Astrocyte (in vitro differentiated cells and primary cell): ENCODE data around the gene FRMD4A. TPM values are rescaled to one million over a fixed set of nuclear protein-coding genes. Genes with fewer than 3 reads are reported as not detected.
A peak's percentile ranks its signal among the peaks of the same experiment; 100 is the strongest.
"Not testable (repeated sequence)": the region's sequence is repeated elsewhere in the genome, so short reads cannot be mapped to it uniquely, and the experiment has no call there.

Experiments
- DNase-seq: peaks from one replicate; pipeline ENCODE4 v3.0.0-alpha.2; 2010; ENCODE audit warnings: low read depth
- FAIRE-seq: peaks from 2 replicates; lab custom pipeline; 2011; peaks lifted over from hg19 to GRCh38; lab: Jason Lieb, UNC
- H2AFZ ChIP-seq: 2 replicates; pipeline ENCODE4 v1.6.0; 2012; ENCODE audit warnings: low read depth, low read length, inconsistent platforms
- H3K27ac ChIP-seq: 2 replicates; pipeline ENCODE4 v1.5.1; 2011; ENCODE audit warnings: low read depth, low read length, inconsistent platforms
- H3K27me3 ChIP-seq: 2 replicates; pipeline ENCODE4 v1.6.0; 2011; ENCODE audit warnings: low read length, inconsistent platforms; ENCODE audit not compliant: insufficient read depth
- H3K36me3 ChIP-seq: 2 replicates; pipeline ENCODE4 v1.5.1; 2011; ENCODE audit warnings: low read length, inconsistent platforms; ENCODE audit not compliant: insufficient read depth
- H3K4me1 ChIP-seq: 2 replicates; pipeline ENCODE4 v1.5.1; 2011; ENCODE audit warnings: low read length, inconsistent platforms; ENCODE audit not compliant: insufficient read depth
- H3K4me2 ChIP-seq: 2 replicates; pipeline ENCODE4 v1.6.0; 2012; ENCODE audit warnings: low read length, inconsistent platforms
- H3K4me3 ChIP-seq: 2 replicates; pipeline ENCODE4 v1.5.1; 2011; ENCODE audit warnings: low read depth, mild to moderate bottlenecking, low read length, inconsistent platforms; ENCODE audit not compliant: insufficient read depth
- H3K79me2 ChIP-seq: 2 replicates; pipeline ENCODE4 v1.6.0; 2012; ENCODE audit warnings: mild to moderate bottlenecking, low read length, inconsistent platforms; ENCODE audit not compliant: insufficient read depth
- H3K9ac ChIP-seq: 2 replicates; pipeline ENCODE4 v1.6.0; 2012; ENCODE audit warnings: mild to moderate bottlenecking, low read length, inconsistent platforms
- H3K9me3 ChIP-seq: 2 replicates; pipeline ENCODE4 v1.5.1; 2012; ENCODE audit warnings: low read depth, mild to moderate bottlenecking, low read length, inconsistent platforms; ENCODE audit not compliant: insufficient read depth
- H4K20me1 ChIP-seq: 2 replicates; pipeline ENCODE4 v1.6.0; 2012; ENCODE audit warnings: low read length, inconsistent platforms; ENCODE audit not compliant: insufficient read depth
- H3K27ac Mint-ChIP-seq: one replicate; pipeline ENCODE4 v1.8.0; 2021; ENCODE audit warnings: mild to moderate bottlenecking, mixed read lengths; ENCODE audit not compliant: unreplicated experiment
- H3K27me3 Mint-ChIP-seq: one replicate; pipeline ENCODE4 v1.8.0; 2021; ENCODE audit warnings: low read depth, mixed read lengths; ENCODE audit not compliant: unreplicated experiment
- H3K36me3 Mint-ChIP-seq: one replicate; pipeline ENCODE4 v1.8.0; 2021; ENCODE audit warnings: low read depth, mixed read lengths; ENCODE audit not compliant: unreplicated experiment
- H3K4me1 Mint-ChIP-seq: one replicate; pipeline ENCODE4 v1.8.0; 2021; ENCODE audit warnings: low read depth, mixed read lengths; ENCODE audit not compliant: unreplicated experiment
- H3K4me3 Mint-ChIP-seq: one replicate; pipeline ENCODE4 v1.8.0; 2021; ENCODE audit warnings: mild to moderate bottlenecking, moderate library complexity, mixed read lengths; ENCODE audit not compliant: unreplicated experiment
- H3K9me3 Mint-ChIP-seq: one replicate; pipeline ENCODE4 v1.8.0; 2021; ENCODE audit warnings: mild to moderate bottlenecking, mixed read lengths; ENCODE audit not compliant: unreplicated experiment
- EZH2 ChIP-seq: IDR thresholded peaks from 2 replicates; pipeline ENCODE4 v1.6.1; 2012; ENCODE audit warnings: mild to moderate bottlenecking, low read length, inconsistent platforms; ENCODE audit not compliant: insufficient read depth
- total RNA-seq: library from RNA; stranded (reverse); gene quantifications from 2 replicates; pipeline ENCODE4 v1.2.1, GENCODE V29; 2021
- TF ChIP-seq, protein P1 (sequence below): IDR thresholded peaks from 2 replicates; pipeline ENCODE4 v1.5.1; 2011; ENCODE audit warnings: low read depth, mild to moderate bottlenecking, inconsistent platforms, low read length, moderate library complexity; ENCODE audit not compliant: insufficient read depth

Gene FRMD4A
- total RNA-seq, 1 donor from 2014 or later: 82.5 TPM

DNA sequence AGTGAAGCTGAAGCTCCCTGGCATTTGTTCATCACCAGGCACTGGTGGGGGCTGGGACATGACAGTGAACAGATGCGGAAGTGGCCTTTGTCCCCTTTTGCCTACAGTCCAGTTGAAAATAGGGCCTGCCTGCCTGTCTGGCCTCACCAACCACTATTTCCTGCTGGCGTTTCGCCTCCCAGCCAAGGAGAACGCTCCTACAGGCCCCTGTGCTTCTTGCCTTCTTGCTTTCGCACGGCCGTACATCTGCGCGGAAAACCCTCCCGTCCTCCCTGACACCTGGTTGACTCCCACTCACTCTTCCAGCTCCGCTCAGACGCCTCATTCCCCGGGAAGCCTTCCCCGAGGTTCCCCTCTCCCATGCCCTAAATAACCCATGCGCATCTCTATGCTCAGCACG, 426.7 kb downstream of the FRMD4A start:
- no peak overlapping the region for H2AFZ ChIP-seq
- peaks cover 4% of the 10 kb centered on the region for H3K9me3 ChIP-seq
- H3K4me3 Mint-ChIP-seq: no peak overlapping the region
- H3K27me3 Mint-ChIP-seq: peaks cover 13% of the 10 kb centered on the region
- no peak overlapping the region for H3K4me2 ChIP-seq
- H3K4me1 ChIP-seq: no peaks in the 10 kb centered on the region
- H3K27ac Mint-ChIP-seq: peak overlapping the region; percentile 1
- FAIRE-seq (no peak), DNase-seq (no peak)
- TF ChIP-seq, protein P1, sequence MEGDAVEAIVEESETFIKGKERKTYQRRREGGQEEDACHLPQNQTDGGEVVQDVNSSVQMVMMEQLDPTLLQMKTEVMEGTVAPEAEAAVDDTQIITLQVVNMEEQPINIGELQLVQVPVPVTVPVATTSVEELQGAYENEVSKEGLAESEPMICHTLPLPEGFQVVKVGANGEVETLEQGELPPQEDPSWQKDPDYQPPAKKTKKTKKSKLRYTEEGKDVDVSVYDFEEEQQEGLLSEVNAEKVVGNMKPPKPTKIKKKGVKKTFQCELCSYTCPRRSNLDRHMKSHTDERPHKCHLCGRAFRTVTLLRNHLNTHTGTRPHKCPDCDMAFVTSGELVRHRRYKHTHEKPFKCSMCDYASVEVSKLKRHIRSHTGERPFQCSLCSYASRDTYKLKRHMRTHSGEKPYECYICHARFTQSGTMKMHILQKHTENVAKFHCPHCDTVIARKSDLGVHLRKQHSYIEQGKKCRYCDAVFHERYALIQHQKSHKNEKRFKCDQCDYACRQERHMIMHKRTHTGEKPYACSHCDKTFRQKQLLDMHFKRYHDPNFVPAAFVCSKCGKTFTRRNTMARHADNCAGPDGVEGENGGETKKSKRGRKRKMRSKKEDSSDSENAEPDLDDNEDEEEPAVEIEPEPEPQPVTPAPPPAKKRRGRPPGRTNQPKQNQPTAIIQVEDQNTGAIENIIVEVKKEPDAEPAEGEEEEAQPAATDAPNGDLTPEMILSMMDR: no peak
- no peaks in the 10 kb centered on the region for H4K20me1 ChIP-seq
- peaks cover under 1% of the 10 kb centered on the region for H3K36me3 Mint-ChIP-seq
- no peak overlapping the region for H3K9ac ChIP-seq
- no peak overlapping the region for H3K27ac ChIP-seq
- no peaks in the 10 kb centered on the region for H3K27me3 ChIP-seq
- H3K79me2 ChIP-seq: no peaks in the 10 kb centered on the region
- H3K36me3 ChIP-seq: no peaks in the 10 kb centered on the region
- peaks cover 1% of the 10 kb centered on the region for H3K4me1 Mint-ChIP-seq
- no peak overlapping the region for H3K4me3 ChIP-seq
- peaks cover 1% of the 10 kb centered on the region for H3K9me3 Mint-ChIP-seq

DNA sequence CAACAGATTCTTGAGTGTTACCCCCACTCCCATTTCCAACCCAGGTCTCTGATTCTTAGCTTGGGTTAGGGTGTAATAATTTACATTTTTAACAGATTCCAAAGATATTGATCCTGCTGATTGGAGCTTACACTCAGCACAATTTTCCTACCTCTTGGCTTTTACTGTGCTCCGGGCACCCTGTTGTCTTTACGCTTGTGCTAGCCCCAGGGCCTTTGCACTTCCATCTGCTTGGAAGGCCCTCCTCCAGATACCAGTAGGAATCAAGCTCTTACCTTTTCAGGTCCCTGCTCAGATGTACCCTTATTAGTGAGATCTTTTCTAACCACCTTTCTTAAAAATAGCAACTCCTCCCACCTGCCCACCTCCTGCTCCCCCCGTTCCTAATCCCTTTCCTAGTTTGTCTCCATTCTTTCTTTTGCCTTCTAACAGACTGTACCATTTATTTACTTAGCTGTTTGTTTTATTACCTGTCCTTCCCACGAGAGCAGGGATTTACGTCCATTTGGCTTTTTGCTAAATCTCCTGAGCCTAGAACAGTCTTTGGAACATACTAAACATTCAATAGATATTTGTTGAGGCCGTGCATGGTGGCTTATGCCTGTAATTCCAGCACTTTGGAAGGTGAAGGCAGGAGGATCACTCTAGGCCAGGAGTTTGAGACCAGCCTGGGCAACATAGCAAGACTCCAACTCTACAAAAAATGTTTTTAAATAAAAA, 427.7 kb downstream of the FRMD4A start:
- H3K79me2 ChIP-seq: no peaks in the 10 kb centered on the region
- FAIRE-seq (no peak), DNase-seq (no peak)
- Mint-ChIP-seq H3K4me1 (peaks cover 1% of the 10 kb centered on the region), H3K4me3 (no peak overlapping the region), H3K27me3 (peaks cover 13% of the 10 kb centered on the region), H3K36me3 (no peaks in the 10 kb centered on the region), H3K9me3 (no peaks in the 10 kb centered on the region), H3K27ac (no peak overlapping the region)
- no peak for TF ChIP-seq EZH2
- TF ChIP-seq, protein P1: no peak
- no peak overlapping the region for H2AFZ ChIP-seq
- no peak overlapping the region for H3K27ac ChIP-seq
- no peak overlapping the region for H3K9ac ChIP-seq
- H3K4me3 ChIP-seq: no peak overlapping the region
- H3K36me3 ChIP-seq: no peaks in the 10 kb centered on the region
- H3K9me3 ChIP-seq: peaks cover 4% of the 10 kb centered on the region
- no peaks in the 10 kb centered on the region for H3K27me3 ChIP-seq
- no peak overlapping the region for H3K4me2 ChIP-seq
- no peaks in the 10 kb centered on the region for H4K20me1 ChIP-seq
- no peaks in the 10 kb centered on the region for H3K4me1 ChIP-seq

DNA sequence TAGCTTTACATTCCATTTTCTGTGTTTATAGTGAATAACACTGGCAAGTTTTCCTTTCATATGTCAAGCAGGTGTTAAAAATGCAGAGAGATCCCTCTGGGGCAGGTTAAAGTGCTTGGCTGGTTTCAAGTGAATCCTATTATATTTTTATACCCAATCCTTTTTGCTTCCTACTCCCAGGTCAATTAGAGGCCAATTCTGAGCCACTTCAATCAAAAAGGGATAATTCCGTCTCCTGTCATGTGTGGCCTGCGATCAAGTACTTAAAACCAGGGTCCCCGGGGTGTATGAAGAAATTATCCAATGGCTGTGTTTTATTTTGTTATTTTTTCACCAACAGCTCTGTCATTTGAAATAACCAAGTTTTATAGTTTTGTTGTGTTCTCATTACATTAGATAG, 430.8 kb downstream of the FRMD4A start:
- FAIRE-seq: no peak
- H3K9me3 Mint-ChIP-seq: no peaks in the 10 kb centered on the region
- TF ChIP-seq, protein P1: no peak
- TF ChIP-seq EZH2: no peak

DNA sequence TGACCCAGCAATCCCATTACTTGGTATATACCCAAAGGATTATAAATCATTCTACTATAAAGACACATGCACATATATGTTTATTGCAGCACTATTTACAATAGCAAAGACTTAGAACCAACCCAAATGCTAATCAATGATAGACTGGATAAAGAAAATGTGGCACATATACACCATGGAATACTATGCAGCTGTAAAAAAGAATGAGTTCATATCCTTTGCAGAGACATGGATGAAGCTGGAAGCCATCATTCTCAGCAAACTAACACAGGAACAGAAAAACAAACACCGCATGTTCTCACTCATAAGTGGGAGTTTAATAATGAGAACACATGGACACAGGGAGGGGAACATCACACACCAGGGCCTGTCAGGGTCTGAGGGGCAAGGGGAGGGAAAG, 434.6 kb downstream of the FRMD4A start:
- H3K36me3 ChIP-seq, FAIRE-seq, H3K4me2 ChIP-seq, H3K9me3 ChIP-seq, H4K20me1 ChIP-seq, H3K27ac Mint-ChIP-seq, H3K36me3 Mint-ChIP-seq, H3K4me3 ChIP-seq, H3K27ac ChIP-seq, H3K9me3 Mint-ChIP-seq, H3K27me3 Mint-ChIP-seq, H3K4me3 Mint-ChIP-seq, H3K9ac ChIP-seq, H3K27me3 ChIP-seq, H2AFZ ChIP-seq, H3K79me2 ChIP-seq, DNase-seq: not testable (repeated sequence)
- peaks cover 17% of the 10 kb centered on the region for H3K4me1 Mint-ChIP-seq
- H3K4me1 ChIP-seq: peaks cover 17% of the 10 kb centered on the region

More for the DNA sequence above, 430.8 kb downstream of the FRMD4A start:
- no peak overlapping the region for H3K27ac Mint-ChIP-seq
- Histone ChIP-seq H3K4me2 (no peak overlapping the region), H3K9ac (no peak overlapping the region), H3K27ac (no peak overlapping the region), H3K9me3 (peaks cover 4% of the 10 kb centered on the region), H3K4me3 (no peak overlapping the region), H3K36me3 (no peaks in the 10 kb centered on the region), H4K20me1 (no peaks in the 10 kb centered on the region), H3K4me1 (no peaks in the 10 kb centered on the region), H3K79me2 (no peaks in the 10 kb centered on the region), H3K27me3 (no peaks in the 10 kb centered on the region), H2AFZ (no peak overlapping the region)
- no peak for DNase-seq
- H3K36me3 Mint-ChIP-seq: peaks cover 3% of the 10 kb centered on the region
- H3K4me1 Mint-ChIP-seq: no peaks in the 10 kb centered on the region
- peaks cover 3% of the 10 kb centered on the region for H3K27me3 Mint-ChIP-seq
- H3K4me3 Mint-ChIP-seq: no peak overlapping the region
